ENCODE measurements around the gene CGGBP1.
"Not testable (repeated sequence)": the region's sequence is repeated elsewhere in the genome, so short reads cannot be mapped to it uniquely, and the experiment has no call there.

CGGBP1 gene

DNA sequence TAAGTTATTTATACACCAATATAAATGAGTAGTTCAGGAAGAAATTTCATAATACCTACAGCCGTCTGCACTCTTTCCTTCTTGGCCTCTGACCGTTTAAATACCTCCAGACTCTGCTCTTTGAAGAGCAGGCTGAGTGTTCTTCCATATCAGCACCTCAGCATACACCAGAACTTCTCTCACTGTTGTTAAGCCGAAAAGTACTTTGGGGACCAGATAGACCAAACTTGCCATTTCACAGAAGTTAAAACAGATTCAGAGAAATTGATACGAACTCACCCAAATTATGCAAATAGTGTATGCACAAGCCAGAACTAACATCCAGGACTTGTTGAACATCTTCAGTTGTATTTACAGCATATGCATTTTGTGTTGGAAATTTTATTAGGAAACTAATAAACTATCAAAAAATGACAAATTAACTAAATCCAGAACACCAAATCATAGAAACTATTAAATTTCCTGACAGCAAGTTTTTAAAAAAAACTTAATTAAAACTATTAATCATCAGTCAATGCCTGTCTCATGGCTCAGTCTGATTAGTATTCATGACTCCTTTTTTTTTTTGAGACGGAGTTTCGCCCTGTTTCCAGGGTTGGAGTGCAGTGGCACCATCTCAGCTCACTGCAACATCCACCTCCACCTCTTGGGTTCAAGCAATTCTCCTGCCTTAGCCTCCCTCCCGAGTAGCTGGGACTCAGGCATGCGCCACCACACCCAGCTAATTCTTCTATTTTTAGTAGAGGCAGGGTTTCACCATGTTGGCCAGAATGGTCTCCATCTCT lies 24.1 kb downstream of the CGGBP1 start:
- no peak for DNase-seq (ENCODE audit: low spot score)

DNA sequence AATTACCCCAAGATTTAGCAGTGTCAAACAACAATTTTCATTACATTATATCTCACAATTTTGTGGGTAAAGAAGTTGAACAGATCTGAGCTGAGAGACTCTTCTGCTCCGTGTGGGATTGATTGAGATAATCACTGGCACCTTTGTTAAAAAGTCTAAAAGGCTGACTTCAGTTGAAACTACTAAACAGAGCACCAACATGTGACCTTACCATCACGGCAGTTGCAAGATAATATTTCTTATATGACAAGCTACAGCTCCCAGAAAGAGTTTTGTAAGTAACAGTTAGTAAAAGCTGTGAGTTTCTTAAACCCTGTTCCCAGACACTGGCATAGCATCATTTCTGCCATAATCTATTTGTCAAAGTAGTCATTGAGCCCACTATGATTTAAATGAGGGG lies 25.0 kb downstream of the CGGBP1 start:
- no peak for DNase-seq (ENCODE audit: low spot score)

DNA sequence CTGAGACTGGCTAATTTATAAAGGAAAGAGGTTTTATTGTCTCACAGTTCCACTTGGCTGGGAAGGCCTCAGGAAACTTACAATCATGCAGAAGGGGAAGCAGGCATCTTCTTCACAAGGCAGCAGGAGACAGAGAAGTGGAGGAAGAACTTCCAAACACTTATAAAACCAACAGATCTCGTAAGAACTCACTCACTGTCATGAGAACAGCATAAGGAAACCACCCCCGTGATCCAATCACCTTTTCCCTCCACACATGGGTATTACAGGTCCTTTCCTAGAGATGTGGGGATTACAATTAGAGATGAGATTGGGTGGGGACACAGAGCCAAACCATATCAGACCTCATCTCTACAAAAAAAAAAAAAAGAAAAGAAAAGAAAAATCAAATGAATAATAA lies 25.7 kb downstream of the CGGBP1 start:
- DNase-seq (ENCODE audit: low spot score): no peak

DNA sequence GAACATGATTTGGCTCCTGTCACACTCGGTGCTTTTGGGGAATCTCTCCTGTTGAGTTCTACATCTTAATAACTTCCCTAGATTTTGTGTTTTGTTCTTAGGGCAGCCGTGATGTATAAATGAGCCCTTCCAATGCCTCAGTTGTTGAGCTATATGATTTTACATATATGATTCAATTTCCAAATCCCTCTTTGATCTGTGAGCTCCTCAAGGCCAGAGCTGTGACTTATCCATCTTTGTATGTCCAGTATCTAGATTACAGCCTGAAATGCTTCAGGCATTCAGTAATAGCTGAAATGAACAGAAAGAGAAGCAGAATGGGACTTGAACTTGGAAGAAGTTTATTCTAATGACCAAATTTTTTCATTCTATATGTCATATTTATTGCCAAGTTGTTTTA lies 26.6 kb downstream of the CGGBP1 start:
- DNase-seq (ENCODE audit: low spot score): no peak

DNA sequence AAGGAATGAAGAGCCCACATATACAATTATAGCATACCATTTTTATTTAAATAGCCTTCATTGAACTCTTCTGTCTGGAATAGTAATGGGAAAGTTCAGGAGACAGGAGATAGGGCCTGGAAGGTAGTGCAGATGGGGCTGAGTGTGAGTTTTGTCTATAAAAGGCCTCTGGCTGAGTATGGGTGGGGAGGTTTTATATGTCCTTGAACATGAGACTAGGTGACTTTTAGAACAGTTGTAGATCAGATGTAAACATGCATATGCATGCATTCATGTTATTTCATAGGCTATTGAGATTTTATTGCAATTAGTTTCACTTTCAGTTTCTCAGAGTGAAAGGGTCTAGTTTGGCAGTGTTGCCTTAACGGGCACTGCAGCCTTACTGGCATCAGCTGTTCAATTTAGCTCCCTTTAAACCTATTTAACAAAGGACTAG lies 27.1 kb downstream of the CGGBP1 start:
- DNase-seq (ENCODE audit: low spot score): peak; percentile 53

DNA sequence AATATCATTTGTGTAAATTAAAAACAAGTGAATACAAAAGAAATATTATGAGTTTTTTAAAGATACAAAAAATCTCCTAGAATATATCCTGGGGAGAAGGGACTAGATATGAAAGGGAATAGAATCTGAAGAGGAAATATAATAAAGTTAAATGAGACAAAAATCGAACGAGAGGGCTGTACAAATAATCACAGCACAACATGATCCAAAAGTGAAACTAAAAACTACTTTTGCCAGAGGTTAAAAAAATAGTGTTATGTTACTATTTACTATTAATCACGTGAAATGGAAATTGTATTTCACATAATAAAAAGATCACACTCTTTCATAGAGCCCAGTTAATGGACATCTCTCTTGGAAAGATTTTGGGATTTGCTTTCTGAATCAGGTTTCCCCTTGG lies 28.6 kb downstream of the CGGBP1 start:
- peak; percentile 5 for DNase-seq (ENCODE audit: low spot score)

DNA sequence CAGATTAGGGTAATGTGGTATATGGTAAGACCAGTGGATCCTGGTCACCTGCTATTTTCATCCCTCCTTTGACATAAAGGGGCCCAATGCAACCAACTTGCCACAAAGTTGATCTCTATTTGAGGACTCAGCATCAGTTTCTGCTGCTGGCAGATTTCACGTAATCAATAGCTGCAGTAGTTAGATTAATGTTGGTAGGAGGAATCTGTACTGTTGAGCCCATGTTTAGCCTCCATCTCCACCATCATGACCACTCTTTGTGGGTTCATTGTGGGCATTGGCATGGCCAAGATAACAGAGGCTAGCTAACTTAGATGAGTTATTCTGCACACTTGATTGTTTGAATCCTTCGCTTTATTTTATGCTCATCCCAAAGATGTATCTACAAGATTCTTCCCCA lies 29.9 kb downstream of the CGGBP1 start:
- DNase-seq (ENCODE audit: low spot score): no peak

DNA sequence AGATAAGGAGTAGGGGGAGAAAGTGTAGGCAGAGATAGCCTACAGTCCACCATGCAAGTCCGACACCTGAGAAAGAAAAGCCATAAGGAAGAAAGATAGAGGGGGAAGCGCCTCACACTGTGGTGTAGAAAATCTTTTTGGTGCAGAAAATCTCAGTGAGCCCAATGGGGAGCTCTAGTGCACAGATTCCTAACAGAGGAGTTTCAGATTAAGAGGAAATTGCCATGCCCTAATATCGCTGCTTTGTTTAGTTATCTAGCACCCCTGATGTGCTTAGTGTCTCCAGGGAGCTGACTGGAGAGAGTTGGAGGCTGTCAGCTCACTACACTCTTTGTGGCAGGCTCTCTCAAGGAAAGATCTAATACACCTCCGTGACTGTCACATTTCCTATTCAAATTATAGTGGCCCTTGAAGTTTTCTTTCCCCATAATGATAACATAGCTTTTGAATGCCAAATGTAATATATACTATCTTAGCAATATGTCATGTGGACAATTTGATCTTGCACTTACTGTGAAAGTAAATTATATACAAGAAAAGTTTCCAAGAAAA lies 33.7 kb downstream of the CGGBP1 start:
- no peak for DNase-seq (ENCODE audit: low spot score)

DNA sequence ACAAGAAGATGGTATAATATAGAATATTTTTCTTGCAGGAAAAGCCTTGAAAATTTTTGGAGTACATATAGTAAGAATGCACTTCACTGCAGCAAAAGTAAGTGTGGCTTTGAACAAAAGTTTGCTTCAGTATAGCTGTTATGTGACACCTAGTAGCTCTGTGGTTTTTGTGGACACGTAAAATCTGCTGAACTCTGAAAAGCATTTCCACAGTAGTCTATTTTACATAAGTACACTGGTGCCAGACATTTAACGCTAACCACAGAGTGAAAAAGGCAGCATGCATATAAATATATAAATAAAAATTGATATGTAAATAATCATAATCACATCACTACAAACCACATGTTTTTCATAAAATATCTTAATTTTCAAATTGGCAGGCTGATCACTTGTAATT lies 39.8 kb downstream of the CGGBP1 start:
- DNase-seq (ENCODE audit: low spot score): no peak

DNA sequence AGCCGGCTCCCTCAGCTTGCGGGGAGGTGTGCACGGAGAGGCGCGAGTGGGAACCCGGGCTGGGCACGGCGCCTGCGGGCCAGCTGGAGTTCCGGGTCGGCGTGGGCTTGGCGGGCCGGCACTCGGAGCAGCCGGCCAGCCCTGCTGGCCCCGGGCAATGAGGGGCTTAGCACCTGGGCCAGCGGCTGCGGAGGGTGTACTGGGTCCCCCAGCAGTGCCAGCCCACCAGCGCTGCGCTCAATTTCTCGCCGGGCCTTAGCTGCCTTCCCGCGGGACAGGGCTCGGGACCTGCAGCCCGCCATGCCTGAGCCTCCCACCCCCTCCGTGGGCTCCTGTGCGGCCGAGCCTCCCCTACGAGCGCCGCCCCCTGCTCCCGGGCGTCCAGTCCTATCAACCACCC lies 43.1 kb downstream of the CGGBP1 start:
- not testable (repeated sequence) for DNase-seq (ENCODE audit: low spot score)

DNA sequence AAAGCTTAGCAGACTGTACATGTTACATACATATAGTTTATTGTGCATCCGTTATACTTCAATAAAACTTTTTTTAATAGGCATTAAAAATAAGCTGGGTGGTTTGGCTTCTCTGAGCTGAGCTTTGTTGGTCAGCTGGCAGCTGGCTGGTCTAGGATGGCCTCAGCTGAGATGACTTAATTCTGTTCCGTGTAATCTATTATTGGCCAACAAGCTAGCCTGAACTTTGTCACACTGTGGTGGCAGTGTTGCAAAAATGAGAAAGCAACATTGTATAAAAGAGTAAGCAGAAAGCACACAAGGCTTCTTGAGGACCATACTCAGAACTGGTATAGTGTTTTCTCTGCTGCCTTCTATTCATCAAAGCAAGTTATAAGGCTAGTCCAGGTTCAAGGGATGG lies 45.2 kb downstream of the CGGBP1 start:
- no peak for DNase-seq (ENCODE audit: low spot score)

DNA sequence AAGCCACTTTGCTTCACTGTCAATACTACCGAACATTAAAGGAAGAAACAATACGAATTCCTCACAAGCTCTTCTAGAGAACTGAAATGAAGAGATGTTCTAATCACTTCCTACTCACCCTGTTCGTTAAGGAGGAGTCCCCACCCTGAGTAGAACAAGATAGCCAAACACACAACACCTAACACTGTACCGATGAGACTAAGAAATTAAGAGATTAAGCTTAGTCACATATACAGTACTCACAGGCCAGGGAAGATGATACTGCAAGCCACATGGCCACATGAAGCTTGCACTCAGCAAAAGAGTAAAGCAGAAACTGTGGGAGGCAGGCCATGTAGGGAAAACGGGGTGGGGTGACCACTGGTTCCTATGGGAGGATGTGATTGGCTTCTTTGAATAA lies 48.0 kb downstream of the CGGBP1 start:
- DNase-seq (ENCODE audit: low spot score): no peak

DNA sequence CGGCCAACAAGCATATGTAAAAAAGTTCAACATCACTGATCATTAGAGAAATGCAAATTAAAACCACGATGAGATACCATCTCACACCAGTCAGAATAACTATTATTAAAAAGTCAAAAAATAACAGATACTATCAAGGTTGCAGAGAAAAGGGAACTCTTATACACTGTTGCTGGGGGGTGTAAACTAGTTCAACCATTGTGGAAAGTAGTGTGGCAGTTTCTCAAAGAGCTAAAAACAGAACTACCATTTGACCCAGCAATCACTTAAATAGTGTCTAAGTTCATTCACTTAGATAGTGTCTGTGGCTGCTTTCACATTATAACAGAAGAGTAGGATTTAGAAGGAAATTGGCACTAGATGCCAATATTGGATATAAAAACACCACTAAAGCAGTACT lies 49.7 kb downstream of the CGGBP1 start:
- no peak for DNase-seq (ENCODE audit: low spot score)

DNA sequence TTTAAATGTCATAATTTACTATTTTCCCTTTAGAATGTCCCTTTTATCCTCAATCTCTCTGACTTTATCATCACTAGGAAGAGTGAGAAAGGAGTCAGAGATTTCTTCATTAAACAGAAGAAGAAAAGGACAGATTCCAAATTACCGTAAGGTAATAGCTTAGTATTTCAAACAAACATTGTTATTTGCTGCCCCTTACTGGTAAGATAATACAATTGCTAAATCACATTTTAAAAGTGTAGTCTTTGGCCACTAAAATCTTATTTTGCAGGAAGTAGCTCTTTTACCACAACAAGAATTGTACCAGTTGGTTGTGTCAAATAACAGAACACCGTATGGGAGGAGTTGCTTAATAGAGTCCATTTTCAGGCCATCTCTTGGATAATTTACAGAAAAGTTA lies 53.7 kb downstream of the CGGBP1 start:
- DNase-seq (ENCODE audit: low spot score): peak; percentile 33

DNA sequence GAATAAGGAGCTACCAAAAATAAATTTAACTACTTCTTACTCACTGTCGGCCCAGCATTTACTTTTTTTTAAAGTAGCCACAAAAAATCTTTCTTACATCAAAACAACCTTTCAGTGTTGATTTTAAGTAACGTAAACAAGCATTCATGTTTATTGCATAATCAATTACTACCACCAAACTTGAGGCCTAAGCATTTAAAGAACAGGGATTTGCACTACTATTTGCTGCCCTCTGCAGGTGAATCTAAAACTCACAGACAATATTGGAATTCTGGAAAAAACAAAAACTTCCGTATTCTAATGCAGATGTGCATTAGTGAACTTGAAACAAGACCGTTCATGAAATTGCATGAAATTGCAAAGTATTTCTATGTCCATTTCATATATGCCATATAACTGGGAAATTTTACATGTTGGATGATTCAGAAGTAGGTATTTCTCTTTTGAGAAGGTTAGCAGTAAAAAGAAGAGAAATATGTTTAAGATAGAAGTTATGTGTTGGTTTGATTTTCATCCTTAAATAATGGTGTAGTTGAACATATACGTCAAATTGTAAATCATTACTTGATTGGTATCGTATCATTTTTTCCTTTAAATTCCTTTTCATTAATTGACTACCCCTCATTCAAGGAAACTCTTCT lies 55.6 kb downstream of the CGGBP1 start:
- peak; percentile 45 for DNase-seq (ENCODE audit: low spot score)

DNA sequence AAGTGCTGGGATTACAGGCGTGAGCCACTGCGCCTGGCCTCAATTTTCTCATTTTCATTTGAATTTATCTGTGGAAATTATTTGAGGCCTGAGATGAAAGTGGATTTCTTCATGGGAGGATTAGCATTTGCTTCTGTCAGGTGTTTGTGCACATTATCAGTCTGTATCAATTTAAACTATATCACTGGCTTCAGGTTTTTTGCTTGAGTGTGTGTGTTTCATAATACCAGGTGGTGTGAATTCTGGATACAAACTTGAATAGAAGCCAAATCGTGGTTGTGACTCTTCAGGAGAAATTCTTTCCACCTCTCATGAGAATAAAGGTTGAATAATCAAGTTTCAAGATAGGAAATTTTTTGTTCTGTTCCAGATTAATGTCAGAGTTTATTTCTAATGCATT lies 56.4 kb downstream of the CGGBP1 start:
- no peak for DNase-seq (ENCODE audit: low spot score)
